Measurements from ENCODE around the gene STX16. TPM values are rescaled to one million over a fixed set of nuclear protein-coding genes. Genes with fewer than 3 reads are reported as not detected.

The STX16 gene
- total RNA-seq, 3 donors from 2014 or later = 42.2 to 70.4 (median 43.1) TPM

- no peak overlapping the region for H3K4me3 ChIP-seq
- TF ChIP-seq CTCF (IDR thresholded peaks at IDR 0.05) = no peak
- intact Hi-C loops (cut with DNase I, micrococcal nuclease) = no loop called here
- DNase-seq (no peak), ATAC-seq (no peak)
- H3K36me3 ChIP-seq (ENCODE audit: low read depth) = peaks cover 6% of the 10 kb centered on the region
- no peaks in the 10 kb centered on the region for H3K4me1 ChIP-seq (ENCODE audit: low read depth)
- no peaks in the 10 kb centered on the region for H3K9me3 ChIP-seq
These were observed 27.7 kb downstream of the STX16 start for GRCh38 chr20:58678806-58679205.

- TF ChIP-seq CTCF (IDR thresholded peaks at IDR 0.05) = no peak
- no peak for ATAC-seq
- intact Hi-C loops (cut with DNase I, micrococcal nuclease) = no loop called here
- Histone ChIP-seq H3K4me3 (no peak overlapping the region), H3K36me3 (ENCODE audit: low read depth) (no peaks in the 10 kb centered on the region), H3K9me3 (no peaks in the 10 kb centered on the region), H3K4me1 (ENCODE audit: low read depth) (no peaks in the 10 kb centered on the region)
- no peak for DNase-seq
These were observed 31.8 kb downstream of the STX16 start for GRCh38 chr20:58682656-58683531.

GRCh38 chr20:58684291-58684690 lies 33.2 kb downstream of the STX16 start:
- TF ChIP-seq CTCF (IDR thresholded peaks at IDR 0.05) = no peak
- DNase-seq (no peak), ATAC-seq (no peak)
- Histone ChIP-seq H3K4me3 (no peak overlapping the region), H3K4me1 (ENCODE audit: low read depth) (no peaks in the 10 kb centered on the region), H3K36me3 (ENCODE audit: low read depth) (no peaks in the 10 kb centered on the region), H3K9me3 (no peaks in the 10 kb centered on the region)
- intact Hi-C loops (cut with DNase I, micrococcal nuclease) = no loop called here

- Histone ChIP-seq H3K4me3 (no peak overlapping the region), H3K4me1 (ENCODE audit: low read depth) (no peaks in the 10 kb centered on the region), H3K9me3 (no peaks in the 10 kb centered on the region), H3K36me3 (ENCODE audit: low read depth) (no peaks in the 10 kb centered on the region)
- DNase-seq (no peak), ATAC-seq (no peak)
- intact Hi-C loops (cut with DNase I, micrococcal nuclease) = no loop called here
- TF ChIP-seq CTCF (IDR thresholded peaks at IDR 0.05) = no peak
These were observed 34.9 kb downstream of the STX16 start for GRCh38 chr20:58685988-58686387.

GRCh38 chr20:58688414-58688813 lies 37.3 kb downstream of the STX16 start:
- Histone ChIP-seq H3K36me3 (ENCODE audit: low read depth) (no peaks in the 10 kb centered on the region), H3K4me1 (ENCODE audit: low read depth) (peaks cover 3% of the 10 kb centered on the region), H3K9me3 (no peaks in the 10 kb centered on the region), H3K4me3 (no peak overlapping the region)
- DNase-seq = no peak
- intact Hi-C loops (cut with DNase I, micrococcal nuclease) = no loop called here
- no peak for TF ChIP-seq CTCF (IDR thresholded peaks at IDR 0.05)
- ATAC-seq = no peak
